IPS-15b (cell line): ENCODE data around the gene KIF13A.
"Not testable (repeated sequence)": the region's sequence is repeated elsewhere in the genome, so short reads cannot be mapped to it uniquely, and the experiment has no call there.

Experiments
- H3K27me3 ChIP-seq: one replicate; pipeline ENCODE4 v1.6.1; 2013; ENCODE audit warnings: low read length; ENCODE audit not compliant: control insufficient read depth, insufficient read depth
- H3K36me3 ChIP-seq: one replicate; pipeline ENCODE4 v1.6.1; 2013; ENCODE audit warnings: low read length; ENCODE audit not compliant: control insufficient read depth, insufficient read depth
- H3K4me1 ChIP-seq: one replicate; pipeline ENCODE4 v1.6.1; 2013; ENCODE audit warnings: mild to moderate bottlenecking, low read length; ENCODE audit not compliant: control insufficient read depth, insufficient read depth
- H3K4me3 ChIP-seq: one replicate; pipeline ENCODE4 v1.5.1; 2013; ENCODE audit warnings: low read depth, low read length
- H3K9ac ChIP-seq: one replicate; pipeline ENCODE4 v1.6.1; 2013; ENCODE audit warnings: low read depth, mild to moderate bottlenecking, low read length
- H3K9me3 ChIP-seq: one replicate; pipeline ENCODE4 v1.6.1; 2013; ENCODE audit warnings: mild to moderate bottlenecking, low read length; ENCODE audit not compliant: control insufficient read depth, insufficient read depth

KIF13A gene

GRCh38 chr6:17813542-17813941 is 173.9 kb downstream of the KIF13A start:
- no peak overlapping the region for H3K4me3 ChIP-seq
- no peaks in the 10 kb centered on the region for H3K27me3 ChIP-seq
- H3K36me3 ChIP-seq = peaks cover 3% of the 10 kb centered on the region
- no peaks in the 10 kb centered on the region for H3K4me1 ChIP-seq
- H3K9ac ChIP-seq = no peak overlapping the region
- no peaks in the 10 kb centered on the region for H3K9me3 ChIP-seq

- H3K4me1 ChIP-seq = no peaks in the 10 kb centered on the region
- H3K9me3 ChIP-seq = no peaks in the 10 kb centered on the region
- H3K4me3 ChIP-seq = no peak overlapping the region
- H3K36me3 ChIP-seq = peaks cover 3% of the 10 kb centered on the region
- H3K9ac ChIP-seq = no peak overlapping the region
- no peaks in the 10 kb centered on the region for H3K27me3 ChIP-seq
These were observed 175.1 kb downstream of the KIF13A start for GRCh38 chr6:17812311-17812710.

GRCh38 chr6:17808609-17809008 is 178.8 kb downstream of the KIF13A start:
- Histone ChIP-seq H3K4me3 (no peak overlapping the region), H3K27me3 (no peaks in the 10 kb centered on the region), H3K9me3 (no peaks in the 10 kb centered on the region), H3K4me1 (no peaks in the 10 kb centered on the region), H3K9ac (no peak overlapping the region), H3K36me3 (no peaks in the 10 kb centered on the region)

GRCh38 chr6:17807431-17807830 is 180.0 kb downstream of the KIF13A start:
- not testable (repeated sequence) for H3K4me3 ChIP-seq, H3K27me3 ChIP-seq

GRCh38 chr6:17803409-17803808 is 184.0 kb downstream of the KIF13A start:
- Histone ChIP-seq H3K9ac (no peak overlapping the region), H3K9me3 (no peaks in the 10 kb centered on the region), H3K4me3 (no peak overlapping the region), H3K4me1 (no peaks in the 10 kb centered on the region), H3K27me3 (no peaks in the 10 kb centered on the region), H3K36me3 (no peaks in the 10 kb centered on the region)

More at GRCh38 chr6:17807431-17807830, 180.0 kb downstream of the KIF13A start:
- H3K36me3 ChIP-seq, H3K9me3 ChIP-seq, H3K9ac ChIP-seq, H3K4me1 ChIP-seq: not testable (repeated sequence)

GRCh38 chr6:17798477-17799154 is 188.8 kb downstream of the KIF13A start:
- no peak overlapping the region for H3K9ac ChIP-seq
- no peaks in the 10 kb centered on the region for H3K27me3 ChIP-seq
- H3K4me1 ChIP-seq = no peaks in the 10 kb centered on the region
- H3K9me3 ChIP-seq = no peaks in the 10 kb centered on the region
- H3K4me3 ChIP-seq = no peak overlapping the region
- H3K36me3 ChIP-seq = peaks cover 4% of the 10 kb centered on the region

GRCh38 chr6:17790489-17790888 is 196.9 kb downstream of the KIF13A start:
- Histone ChIP-seq H3K27me3 (no peaks in the 10 kb centered on the region), H3K36me3 (peaks cover 6% of the 10 kb centered on the region), H3K4me1 (no peaks in the 10 kb centered on the region), H3K9me3 (no peaks in the 10 kb centered on the region), H3K9ac (no peak overlapping the region), H3K4me3 (no peak overlapping the region)

- peaks cover 12% of the 10 kb centered on the region for H3K36me3 ChIP-seq
- no peaks in the 10 kb centered on the region for H3K9me3 ChIP-seq
- no peak overlapping the region for H3K9ac ChIP-seq
- H3K4me3 ChIP-seq = no peak overlapping the region
- H3K27me3 ChIP-seq = no peaks in the 10 kb centered on the region
- peaks cover 11% of the 10 kb centered on the region for H3K4me1 ChIP-seq
These were observed 202.2 kb downstream of the KIF13A start for GRCh38 chr6:17785094-17785787.

GRCh38 chr6:17780061-17780460 is 207.4 kb downstream of the KIF13A start:
- no peaks in the 10 kb centered on the region for H3K9me3 ChIP-seq
- H3K9ac ChIP-seq = no peak overlapping the region
- H3K4me1 ChIP-seq = peaks cover 11% of the 10 kb centered on the region
- H3K27me3 ChIP-seq = no peaks in the 10 kb centered on the region
- H3K36me3 ChIP-seq = peaks cover 13% of the 10 kb centered on the region
- H3K4me3 ChIP-seq = no peak overlapping the region

GRCh38 chr6:17771609-17772008 is 215.8 kb downstream of the KIF13A start:
- Histone ChIP-seq H3K4me3 (no peak overlapping the region), H3K36me3 (peaks cover 3% of the 10 kb centered on the region), H3K27me3 (no peaks in the 10 kb centered on the region), H3K9me3 (no peaks in the 10 kb centered on the region), H3K9ac (no peak overlapping the region), H3K4me1 (no peaks in the 10 kb centered on the region)

GRCh38 chr6:17768881-17769280 is 218.6 kb downstream of the KIF13A start:
- H3K36me3 ChIP-seq = peaks cover 3% of the 10 kb centered on the region
- no peak overlapping the region for H3K4me3 ChIP-seq
- H3K9me3 ChIP-seq = no peaks in the 10 kb centered on the region
- no peaks in the 10 kb centered on the region for H3K4me1 ChIP-seq
- no peaks in the 10 kb centered on the region for H3K27me3 ChIP-seq
- no peak overlapping the region for H3K9ac ChIP-seq

- Histone ChIP-seq H3K36me3 (peaks cover 3% of the 10 kb centered on the region), H3K9me3 (no peaks in the 10 kb centered on the region), H3K27me3 (no peaks in the 10 kb centered on the region), H3K4me1 (no peaks in the 10 kb centered on the region), H3K4me3 (no peak overlapping the region), H3K9ac (no peak overlapping the region)
These were observed 219.0 kb downstream of the KIF13A start for GRCh38 chr6:17768388-17768787.
